Neuronal stem cell (in vitro differentiated cells): ENCODE results near the gene KLK12.

ENCODE experiments used
- DNase-seq: peaks from one replicate; pipeline ENCODE4 v3.0.0-alpha.2; 2013; ENCODE audit warnings: low spot score
- H2AFZ ChIP-seq: one replicate; pipeline ENCODE4 v1.6.1; 2013; ENCODE audit warnings: mild to moderate bottlenecking, low read length, inconsistent platforms
- H2AK5ac ChIP-seq: 2 replicates; pipeline ENCODE4 v1.6.1; 2013; ENCODE audit warnings: low read depth, mild to moderate bottlenecking, inconsistent platforms, low read length, moderate library complexity, mixed read lengths
- H2BK120ac ChIP-seq: 2 replicates; pipeline ENCODE4 v1.6.1; 2013; ENCODE audit warnings: low read depth, mild to moderate bottlenecking, inconsistent platforms, low read length, moderate library complexity, mixed read lengths
- H2BK12ac ChIP-seq: one replicate; pipeline ENCODE4 v1.6.1; 2013; ENCODE audit warnings: low read length, inconsistent platforms
- H2BK15ac ChIP-seq: 2 replicates; pipeline ENCODE4 v1.6.1; 2013; ENCODE audit warnings: mild to moderate bottlenecking, low read length, inconsistent platforms, mixed read lengths
- H2BK5ac ChIP-seq: one replicate; pipeline ENCODE4 v1.6.1; 2013; ENCODE audit warnings: inconsistent platforms, mild to moderate bottlenecking, low read length, moderate library complexity
- H3K14ac ChIP-seq: one replicate; pipeline ENCODE4 v1.6.1; 2013; ENCODE audit warnings: low read length, inconsistent platforms
- H3K18ac ChIP-seq: 2 replicates; pipeline ENCODE4 v1.6.1; 2013; ENCODE audit warnings: low read length, inconsistent platforms
- H3K23ac ChIP-seq: 2 replicates; pipeline ENCODE4 v1.6.1; 2013; ENCODE audit warnings: low read depth, mild to moderate bottlenecking, mixed read lengths, low read length, inconsistent platforms; ENCODE audit not compliant: poor library complexity
- H3K27ac ChIP-seq: replicated peaks from 3 replicates; pipeline ENCODE4 v1.5.1; 2013; ENCODE audit warnings: low read length, inconsistent platforms
- H3K27me3 ChIP-seq, 3 experiments: 2 replicates each; pipeline ENCODE4 v1.6.1; 2013; ENCODE audit warnings: low read length in 3 of 3, mild to moderate bottlenecking in 2 of 3, inconsistent platforms in 1 of 3, low read depth in 1 of 3, mixed read lengths in 1 of 3, moderate library complexity in 1 of 3; ENCODE audit not compliant: control insufficient read depth in 3 of 3, insufficient read depth in 3 of 3
- H3K36me3 ChIP-seq, 2 donors: replicated peaks in 1 of 2; 2 replicates each; pipeline ENCODE4 v1.6.1; 2013; ENCODE audit warnings: low read length in 2 of 2; ENCODE audit not compliant: control insufficient read depth in 2 of 2, insufficient read depth in 2 of 2
- H3K4ac ChIP-seq: 2 replicates; pipeline ENCODE4 v1.6.1; 2013; ENCODE audit warnings: inconsistent platforms, mild to moderate bottlenecking, low read length, moderate library complexity
- H3K4me1 ChIP-seq, 2 donors: 1 replicate in 1 of 2; 2 replicates in 1 of 2; pipeline ENCODE4 v1.6.1; 2013; ENCODE audit warnings: low read length in 2 of 2, low read depth in 1 of 2; ENCODE audit not compliant: control insufficient read depth in 2 of 2, insufficient read depth in 1 of 2
- H3K4me2 ChIP-seq: one replicate; pipeline ENCODE4 v1.6.1; 2013; ENCODE audit warnings: mild to moderate bottlenecking, low read length, inconsistent platforms; ENCODE audit not compliant: insufficient read depth, poor library complexity, severe bottlenecking
- H3K4me3 ChIP-seq, 2 donors: 2 replicates each; pipeline ENCODE4 v1.5.1; 2013; ENCODE audit warnings: low read length in 2 of 2, mild to moderate bottlenecking in 2 of 2, inconsistent platforms in 1 of 2, moderate library complexity in 1 of 2
- H3K79me1 ChIP-seq: one replicate; pipeline ENCODE4 v1.6.1; 2013; ENCODE audit warnings: low read depth, mild to moderate bottlenecking, inconsistent platforms, low read length, moderate library complexity
- H3K9ac ChIP-seq: one replicate; pipeline ENCODE4 v1.6.1; 2013; ENCODE audit warnings: mild to moderate bottlenecking, low read depth, low read length, inconsistent platforms; ENCODE audit not compliant: poor library complexity
- H3K9me3 ChIP-seq, 2 donors: replicated peaks in 1 of 2; 2 replicates each; pipeline versions ENCODE3 to v1.6.1; 2013; ENCODE audit warnings: low read length in 2 of 2, mild to moderate bottlenecking in 2 of 2, inconsistent platforms in 1 of 2, low read depth in 1 of 2, mixed read lengths in 1 of 2, moderate library complexity in 1 of 2; ENCODE audit not compliant: control insufficient read depth in 2 of 2, insufficient read depth in 1 of 2
- H4K8ac ChIP-seq: one replicate; pipeline ENCODE4 v1.6.1; 2013; ENCODE audit warnings: low read depth, mild to moderate bottlenecking, inconsistent platforms, low read length, moderate library complexity
- H4K91ac ChIP-seq: one replicate; pipeline ENCODE4 v1.6.1; 2013; ENCODE audit warnings: low read length, low read depth, mild to moderate bottlenecking, inconsistent platforms; ENCODE audit not compliant: poor library complexity
- WGBS, 2 donors: extraction: QIAGEN DNeasy Blood & Tissue Kit; methylation state at CpG; one replicate each; pipeline ENCODE4 v1.1.7; 2013; ENCODE audit warnings: missing lambda C conversion rate in 2 of 2, mixed read lengths in 1 of 2; ENCODE audit not compliant: insufficient read length in 2 of 2, insufficient replicate concordance in 1 of 2; ENCODE audit errors: extremely low coverage in 2 of 2; 5-methylcytosine and 5-hydroxymethylcytosine counted together

KLK12 gene

DNA sequence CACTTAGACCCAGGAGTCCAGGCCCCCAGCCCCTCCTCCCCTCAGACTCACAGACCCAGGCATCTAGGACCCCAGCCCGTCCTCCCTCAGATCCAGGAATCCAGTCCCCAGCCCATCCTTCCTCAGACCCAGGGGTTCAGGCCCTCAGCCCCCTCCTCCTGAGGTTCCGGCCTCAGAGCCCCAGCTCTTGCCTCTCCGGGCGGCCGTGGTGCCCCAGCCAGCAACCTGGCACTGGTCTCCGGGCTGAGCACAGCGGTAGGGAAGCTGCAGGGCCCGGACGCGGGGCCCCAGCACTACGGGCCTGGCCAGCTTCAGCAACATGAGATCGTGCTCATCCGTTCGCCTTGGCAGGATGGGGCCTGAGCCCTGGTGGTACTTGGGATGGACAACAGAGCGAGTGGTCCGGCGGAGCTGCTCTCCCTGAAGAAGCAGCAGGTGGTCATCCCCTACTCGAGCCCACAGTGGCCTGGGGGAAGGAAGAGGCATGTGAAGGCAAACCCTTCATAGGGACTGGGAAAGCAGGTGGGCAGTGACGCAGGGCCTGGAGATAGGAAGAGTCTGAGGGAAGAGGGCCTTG lies 19.0 kb downstream of the KLK12 start:
- H3K36me3 ChIP-seq = no peaks in the 10 kb centered on the region
- H4K8ac ChIP-seq = no peak overlapping the region
- WGBS, 2 donors = no CpG with 5 or more reads among the region's 19 CpGs
- peak overlapping the region; percentile 11 for H3K23ac ChIP-seq
- H3K4ac ChIP-seq = no peak overlapping the region
- H3K27ac ChIP-seq = no peak overlapping the region
- no peak overlapping the region for H2BK12ac ChIP-seq
- H3K4me3 ChIP-seq = no peak overlapping the region
- no peak overlapping the region for H3K9ac ChIP-seq
- DNase-seq = no peak
- H3K4me2 ChIP-seq = no peak overlapping the region
- H2AK5ac ChIP-seq = peak overlapping the region; percentile 53
- peak overlapping the region; percentile 27 for H2BK5ac ChIP-seq
- peak overlapping the region; percentile 63 for H3K14ac ChIP-seq
- H2BK15ac ChIP-seq = no peak overlapping the region
- H3K9me3 ChIP-seq = peaks cover 0 to 3% of the 10 kb centered on the region in 2 donors
- peaks cover 0 to 5% of the 10 kb centered on the region in 2 donors for H3K4me1 ChIP-seq
- peaks cover 3% of the 10 kb centered on the region for H3K79me1 ChIP-seq
- no peak overlapping the region for H2BK120ac ChIP-seq
- H2AFZ ChIP-seq = no peak overlapping the region
- no peak overlapping the region for H4K91ac ChIP-seq
- peak overlapping the region; percentile 74 for H3K18ac ChIP-seq
- H3K27me3 ChIP-seq = peaks cover 11 to 55% (median 43%) of the 10 kb centered on the region in 3 experiments

DNA sequence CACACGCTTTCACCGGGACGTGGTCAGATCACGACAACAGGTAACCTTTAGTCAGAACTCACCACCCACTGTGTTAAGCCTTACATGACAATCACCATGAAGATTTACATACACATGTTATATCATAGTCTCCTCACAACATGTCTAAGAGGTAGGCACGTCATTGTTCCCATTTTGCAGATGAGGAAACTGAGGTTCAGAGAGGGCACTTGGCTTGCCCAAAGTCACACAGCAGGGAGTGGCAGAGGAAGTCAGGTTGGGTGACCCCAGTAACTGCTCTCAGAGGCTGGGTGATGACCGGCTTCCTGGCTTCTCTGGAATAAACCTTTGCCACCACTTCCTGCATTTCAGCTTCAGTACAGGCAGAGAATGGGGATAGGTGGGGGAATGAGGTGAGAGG lies 20.6 kb downstream of the KLK12 start:
- Histone ChIP-seq H2AK5ac (peak overlapping the region; percentile 34), H3K23ac (no peak overlapping the region), H3K9me3 (peaks cover 0 to 1% of the 10 kb centered on the region in 2 donors), H4K8ac (no peak overlapping the region), H3K4me2 (no peak overlapping the region), H3K27ac (no peak overlapping the region), H2BK120ac (no peak overlapping the region), H3K79me1 (peaks cover 2% of the 10 kb centered on the region), H3K27me3 (peaks cover 8 to 51% (median 30%) of the 10 kb centered on the region in 3 experiments), H3K4me3 (no peak overlapping the region), H3K14ac (no peak overlapping the region), H2AFZ (no peak overlapping the region), H2BK5ac (no peak overlapping the region), H3K4ac (no peak overlapping the region), H3K4me1 (peaks cover 0 to 4% of the 10 kb centered on the region in 2 donors), H3K18ac (no peak overlapping the region), H2BK12ac (no peak overlapping the region), H3K9ac (no peak overlapping the region), H3K36me3 (no peaks in the 10 kb centered on the region), H4K91ac (no peak overlapping the region), H2BK15ac (no peak overlapping the region)
- WGBS, 2 donors = no CpG with 5 or more reads among the region's 6 CpGs
- DNase-seq = no peak

DNA sequence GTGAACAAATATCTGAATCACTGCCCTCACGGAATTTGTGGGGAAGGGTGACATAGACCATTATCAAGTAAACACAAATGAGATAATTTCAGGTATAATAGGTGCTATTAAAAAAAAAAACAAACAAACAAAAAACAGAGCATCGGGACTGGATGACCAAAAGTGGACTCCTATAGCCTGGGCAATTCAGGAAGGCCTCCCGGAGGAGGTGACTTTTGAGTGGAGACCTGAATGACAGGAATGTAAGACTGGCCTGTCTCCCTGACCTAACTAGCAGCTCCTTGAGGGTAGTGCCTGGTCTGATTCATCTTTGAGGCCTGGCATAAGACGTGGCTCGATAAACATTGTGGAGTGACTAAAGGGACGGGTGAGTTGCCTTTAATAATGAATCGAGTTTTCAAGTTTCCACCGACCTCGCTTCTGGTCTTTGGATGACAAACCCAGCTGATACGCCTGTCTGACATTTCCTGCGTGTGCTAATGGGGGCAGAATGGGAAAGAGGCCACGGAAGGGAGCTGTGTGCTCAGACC lies 22.1 kb downstream of the KLK12 start:
- H3K9ac ChIP-seq = no peak overlapping the region
- H3K23ac ChIP-seq = no peak overlapping the region
- H2AFZ ChIP-seq = no peak overlapping the region
- no peak overlapping the region for H3K4me3 ChIP-seq
- no peak overlapping the region for H3K4ac ChIP-seq
- H2AK5ac ChIP-seq = no peak overlapping the region
- no peaks in the 10 kb centered on the region for H3K79me1 ChIP-seq
- no peak overlapping the region for H4K91ac ChIP-seq
- WGBS, 2 donors = no CpG with 5 or more reads among the region's 12 CpGs
- H2BK120ac ChIP-seq = no peak overlapping the region
- H3K4me1 ChIP-seq = peaks cover 0 to 2% of the 10 kb centered on the region in 2 donors
- H4K8ac ChIP-seq = no peak overlapping the region
- H2BK15ac ChIP-seq = no peak overlapping the region
- H3K4me2 ChIP-seq = no peak overlapping the region
- H3K27ac ChIP-seq = no peak overlapping the region
- no peak for DNase-seq
- H3K18ac ChIP-seq = no peak overlapping the region
- no peak overlapping the region for H3K14ac ChIP-seq
- no peak overlapping the region for H2BK12ac ChIP-seq
- H3K9me3 ChIP-seq = peaks cover 0 to 1% of the 10 kb centered on the region in 2 donors
- H2BK5ac ChIP-seq = no peak overlapping the region
- H3K27me3 ChIP-seq = peaks cover 3 to 42% (median 17%) of the 10 kb centered on the region in 3 experiments
- H3K36me3 ChIP-seq = no peaks in the 10 kb centered on the region

DNA sequence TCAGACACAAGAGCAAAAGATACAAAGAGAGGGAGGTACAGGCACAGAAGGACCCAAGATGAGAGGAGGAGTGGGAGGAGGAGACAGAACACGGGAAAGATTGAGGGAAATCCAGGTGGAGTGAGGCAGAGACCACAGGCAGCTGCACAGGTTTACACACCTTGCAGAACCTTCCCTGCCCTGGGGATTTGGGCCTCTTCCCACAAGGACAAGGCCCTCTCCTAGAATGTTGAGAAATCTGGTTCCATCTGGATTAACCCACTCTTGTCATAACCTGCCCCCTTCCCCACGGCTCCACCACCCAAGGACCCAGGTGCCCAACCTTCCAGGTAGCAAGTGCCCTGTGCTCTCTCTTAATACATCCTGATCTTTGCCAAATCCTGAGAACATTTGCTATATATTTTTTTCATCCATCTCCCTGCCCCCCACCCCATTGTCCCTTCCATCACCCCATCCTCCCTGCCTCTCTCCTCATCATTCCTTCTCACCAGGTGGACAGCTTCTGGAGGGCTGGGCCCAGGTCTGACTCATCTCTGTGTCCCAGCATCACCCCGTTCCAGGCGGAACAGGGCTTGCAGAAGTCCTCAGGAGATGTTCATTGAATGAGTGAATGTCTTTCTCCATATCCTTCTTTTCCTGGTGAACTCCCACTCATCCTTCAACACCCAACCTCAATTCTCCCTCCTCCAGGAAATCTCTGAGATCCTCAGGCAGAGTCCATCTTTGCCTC lies 24.6 kb downstream of the KLK12 start:
- H3K27me3 ChIP-seq = peaks cover 0 to 24% (median 0%) of the 10 kb centered on the region in 3 experiments
- H3K23ac ChIP-seq = no peak overlapping the region

More for the DNA sequence above, 24.6 kb downstream of the KLK12 start:
- Histone ChIP-seq H3K36me3 (no peaks in the 10 kb centered on the region), H2BK5ac (no peak overlapping the region), H3K4me3 (no peak overlapping the region), H3K4ac (no peak overlapping the region), H4K91ac (peak overlapping the region; percentile 64), H3K4me2 (no peak overlapping the region), H3K79me1 (no peaks in the 10 kb centered on the region), H2BK12ac (no peak overlapping the region), H3K4me1 (no peaks in the 10 kb centered on the region), H2BK120ac (no peak overlapping the region), H3K27ac (no peak overlapping the region), H4K8ac (no peak overlapping the region), H2BK15ac (no peak overlapping the region), H3K9ac (no peak overlapping the region), H3K18ac (no peak overlapping the region), H3K9me3 (peaks cover 0 to 1% of the 10 kb centered on the region in 2 donors), H3K14ac (no peak overlapping the region), H2AK5ac (no peak overlapping the region), H2AFZ (no peak overlapping the region)
- no peak for DNase-seq
- no CpG with 5 or more reads among the region's 4 CpGs for WGBS, 2 donors
